ENCODE measurements around the gene ELF4. TPM values are rescaled to one million over a fixed set of nuclear protein-coding genes. Genes with fewer than 3 reads are reported as not detected.

The ELF4 gene
- total RNA-seq, 1 experiment from 2014 or later: 0.81 TPM

- H3K36me3 Mint-ChIP-seq (ENCODE audit: insufficient read depth in 1 of 3, low read depth in 3 of 3): peaks cover 0 to 4% (median 0%) of the 10 kb centered on the region in 3 experiments; a peak in 1 of 7 replicates
- Histone ChIP-seq H3K4me1 (ENCODE audit: insufficient read depth, low read length) (no peaks in the 10 kb centered on the region), H2BK5ac (ENCODE audit: insufficient read length, low read length) (no peak overlapping the region), H3T11ph (ENCODE audit: low read length) (no peak overlapping the region), H3K23ac (ENCODE audit: insufficient read length, low read depth, low read length) (no peak overlapping the region), H3K4me2 (ENCODE audit: insufficient read depth, insufficient read length, low read length) (no peak overlapping the region), H2BK15ac (ENCODE audit: low read depth, low read length) (no peak overlapping the region), H3K18ac (ENCODE audit: insufficient read length, low read depth, low read length) (no peak overlapping the region), H3K56ac (ENCODE audit: insufficient read length, low read depth, low read length) (no peak overlapping the region), H3K27ac (ENCODE audit: insufficient read length, low read depth, low read length) (no peak overlapping the region), H3K14ac (ENCODE audit: insufficient read depth, low read length) (no peak overlapping the region), H4K91ac (ENCODE audit: insufficient read length, low read depth, low read length) (no peak overlapping the region), H2AK5ac (ENCODE audit: insufficient read length, low read length) (no peak overlapping the region), H3K23me2 (ENCODE audit: insufficient read length, low read depth, low read length, poor library complexity, severe bottlenecking) (no peaks in the 10 kb centered on the region), H3K9me3 (ENCODE audit: control insufficient read depth, low read depth, low read length) (peaks cover 9% of the 10 kb centered on the region), H2BK12ac (ENCODE audit: insufficient read length, low read depth, low read length) (no peak overlapping the region), H4K5ac (ENCODE audit: insufficient read length, low read depth, low read length) (no peak overlapping the region), H3K79me2 (ENCODE audit: insufficient read depth, low read length) (no peaks in the 10 kb centered on the region), H4K8ac (replicated peaks; ENCODE audit: insufficient read length, low read depth, low read length) (no peak overlapping the region), H3K9ac (ENCODE audit: extremely low read depth, insufficient read length, low read length) (no peak overlapping the region), H2BK20ac (ENCODE audit: low read depth, low read length, poor library complexity, severe bottlenecking) (no peak overlapping the region), H3K79me1 (ENCODE audit: insufficient read depth, low read depth, low read length, poor library complexity, severe bottlenecking) (no peaks in the 10 kb centered on the region), H3K4ac (ENCODE audit: low read depth, low read length) (no peak overlapping the region), H2BK120ac (ENCODE audit: low read depth, low read length, poor library complexity, severe bottlenecking) (no peak overlapping the region), H3K27me3 (ENCODE audit: insufficient read depth, low read length) (no peaks in the 10 kb centered on the region), H2AFZ (ENCODE audit: low read length) (no peak overlapping the region), H4K20me1 (ENCODE audit: control insufficient read depth, insufficient read depth, insufficient read length) (no peaks in the 10 kb centered on the region)
- peaks cover 0 to 71% of the 10 kb centered on the region in 2 experiments; a peak in 3 of 5 replicates for H3K9me3 Mint-ChIP-seq
- TF ChIP-seq CTCF (conservative IDR thresholded peaks at IDR 0.05): no peak
- H3K27me3 Mint-ChIP-seq (ENCODE audit: low read depth): peaks cover 6% of the 10 kb centered on the region
- no peak overlapping the region for H3K4me3 Mint-ChIP-seq
- peaks cover 2 to 9% of the 10 kb centered on the region in 2 experiments; a peak in 3 of 4 replicates for H3K4me1 Mint-ChIP-seq
- WGBS (ENCODE audit: extremely low coverage, insufficient read length, low lambda C conversion rate): no CpG with 5 or more reads among the region's 3 CpGs
- peak overlapping the region in 1 of 3 experiments; percentile 88; a peak in 1 of 7 replicates for H3K27ac Mint-ChIP-seq
- DNase-seq: no peak
These were observed 19.9 kb downstream of the ELF4 start for GRCh38 chrX:130090364-130090763.

Data from H9 (cell line).